ENCODE data around the gene CLEC16A. TPM values are rescaled to one million over a fixed set of nuclear protein-coding genes. Genes with fewer than 3 reads are reported as not detected.

The CLEC16A gene
- total RNA-seq, 4 donors from 2014 or later, result 24.5 to 33.0 (median 29.3) TPM

- Histone ChIP-seq H3K4me3 (no peak overlapping the region), H3K36me3 (no peaks in the 10 kb centered on the region), H3K27ac (no peak overlapping the region), H3K4me1 (peaks cover 26 to 41% of the 10 kb centered on the region in 2 donors), H3K27me3 (no peaks in the 10 kb centered on the region), H3K9me3 (no peaks in the 10 kb centered on the region)
- in situ Hi-C loops (cut with MboI; ENCODE audit: low sequenced_read_pairs in 4 of 4), result no loop called here
- DNase-seq (no peak), ATAC-seq (no peak)
- TF ChIP-seq CTCF (IDR thresholded peaks at IDR 0.05 in 4 of 5, conservative IDR thresholded peaks at IDR 0.05 in 1 of 5) (no peak), POLR2A (IDR thresholded peaks at IDR 0.05) (no peak)
- intact Hi-C loops (cut with DNase I; ENCODE audit: low total_unique reads), result no loop called here
Measured at GRCh38 chr16:11165894-11166665, 221.7 kb downstream of the CLEC16A start.

- no peak for DNase-seq
- Histone ChIP-seq H3K36me3 (no peaks in the 10 kb centered on the region), H3K27me3 (no peaks in the 10 kb centered on the region), H3K27ac (no peak overlapping the region), H3K9me3 (no peaks in the 10 kb centered on the region), H3K4me1 (peaks cover 13 to 26% of the 10 kb centered on the region in 2 donors), H3K4me3 (no peak overlapping the region)
- no peak for TF ChIP-seq POLR2A (IDR thresholded peaks at IDR 0.05)
- TF ChIP-seq CTCF (IDR thresholded peaks at IDR 0.05 in 4 of 5, conservative IDR thresholded peaks at IDR 0.05 in 1 of 5), result no peak
- ATAC-seq, result no peak
- intact Hi-C loops (cut with DNase I; ENCODE audit: low total_unique reads) (no loop called here), in situ Hi-C loops (cut with MboI; ENCODE audit: low sequenced_read_pairs in 4 of 4) (no loop called here)
Measured at GRCh38 chr16:11167581-11167980, 223.2 kb downstream of the CLEC16A start.

GRCh38 chr16:11168386-11169051 lies 224.2 kb downstream of the CLEC16A start:
- no peak overlapping the region for H3K27ac ChIP-seq
- no peak for TF ChIP-seq POLR2A (IDR thresholded peaks at IDR 0.05)
- no peak for TF ChIP-seq CTCF (IDR thresholded peaks at IDR 0.05 in 4 of 5, conservative IDR thresholded peaks at IDR 0.05 in 1 of 5)
- peaks cover 5 to 17% of the 10 kb centered on the region in 2 donors for H3K4me1 ChIP-seq
- no peaks in the 10 kb centered on the region for H3K27me3 ChIP-seq
- no peak overlapping the region for H3K4me3 ChIP-seq
- ATAC-seq (no peak), DNase-seq (no peak)
- in situ Hi-C loops (cut with MboI; ENCODE audit: low sequenced_read_pairs in 4 of 4) (no loop called here), intact Hi-C loops (cut with DNase I; ENCODE audit: low total_unique reads) (no loop called here)
- H3K9me3 ChIP-seq, result no peaks in the 10 kb centered on the region
- H3K36me3 ChIP-seq, result no peaks in the 10 kb centered on the region

GRCh38 chr16:11169641-11170040 lies 225.3 kb downstream of the CLEC16A start:
- intact Hi-C loops (cut with DNase I; ENCODE audit: low total_unique reads), result no loop called here
- ATAC-seq, result no peak

More at GRCh38 chr16:11169641-11170040, 225.3 kb downstream of the CLEC16A start:
- Histone ChIP-seq H3K27me3 (no peaks in the 10 kb centered on the region), H3K9me3 (no peaks in the 10 kb centered on the region), H3K4me3 (no peak overlapping the region), H3K36me3 (no peaks in the 10 kb centered on the region), H3K4me1 (peaks cover 5 to 11% of the 10 kb centered on the region in 2 donors), H3K27ac (no peak overlapping the region)
- no peak for DNase-seq
- in situ Hi-C loops (cut with MboI; ENCODE audit: low sequenced_read_pairs in 4 of 4), result no loop called here
- no peak for TF ChIP-seq CTCF (IDR thresholded peaks at IDR 0.05 in 4 of 5, conservative IDR thresholded peaks at IDR 0.05 in 1 of 5)
- no peak for TF ChIP-seq POLR2A (IDR thresholded peaks at IDR 0.05)
